Measurements from ENCODE around the gene HHIPL1. TPM values are rescaled to one million over a fixed set of nuclear protein-coding genes. Genes with fewer than 3 reads are reported as not detected.

Gene HHIPL1
- total RNA-seq, 1 donor from 2014 or later, result 1.4 TPM

- no peak for DNase-seq (ENCODE audit: low read depth in 2 of 2)
Measured at GRCh38 chr14:99687284-99688209, 42.6 kb downstream of the HHIPL1 start.

GRCh38 chr14:99688210-99688581 is 43.3 kb downstream of the HHIPL1 start:
- no peak for DNase-seq (ENCODE audit: low read depth in 2 of 2)

- no peak for DNase-seq (ENCODE audit: low read depth in 2 of 2)
Measured at GRCh38 chr14:99688629-99689028, 43.7 kb downstream of the HHIPL1 start.

- DNase-seq (ENCODE audit: low read depth in 2 of 2), result no peak
Measured at GRCh38 chr14:99689266-99690236, 44.6 kb downstream of the HHIPL1 start.

DNA sequence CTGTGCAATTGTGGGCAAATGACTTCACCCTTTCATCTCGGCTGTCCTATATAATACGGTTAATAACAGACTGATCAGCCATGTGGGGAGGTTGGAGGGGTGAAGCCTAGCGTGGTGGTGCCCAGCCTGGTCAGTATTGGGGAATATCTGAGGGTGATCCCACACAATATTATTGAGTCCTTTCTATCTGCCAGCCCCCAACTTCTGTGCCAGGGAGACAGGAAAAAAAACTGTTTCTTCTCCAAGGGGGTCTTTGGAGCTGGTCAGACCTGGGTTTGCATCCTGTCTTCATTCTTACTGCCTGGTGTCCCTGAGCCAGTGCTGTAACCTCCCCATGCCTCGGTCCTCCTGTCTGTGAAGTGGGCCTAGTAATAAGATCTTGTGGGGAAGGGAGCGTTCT is 45.7 kb downstream of the HHIPL1 start:
- DNase-seq (ENCODE audit: low read depth in 2 of 2), result no peak

DNA sequence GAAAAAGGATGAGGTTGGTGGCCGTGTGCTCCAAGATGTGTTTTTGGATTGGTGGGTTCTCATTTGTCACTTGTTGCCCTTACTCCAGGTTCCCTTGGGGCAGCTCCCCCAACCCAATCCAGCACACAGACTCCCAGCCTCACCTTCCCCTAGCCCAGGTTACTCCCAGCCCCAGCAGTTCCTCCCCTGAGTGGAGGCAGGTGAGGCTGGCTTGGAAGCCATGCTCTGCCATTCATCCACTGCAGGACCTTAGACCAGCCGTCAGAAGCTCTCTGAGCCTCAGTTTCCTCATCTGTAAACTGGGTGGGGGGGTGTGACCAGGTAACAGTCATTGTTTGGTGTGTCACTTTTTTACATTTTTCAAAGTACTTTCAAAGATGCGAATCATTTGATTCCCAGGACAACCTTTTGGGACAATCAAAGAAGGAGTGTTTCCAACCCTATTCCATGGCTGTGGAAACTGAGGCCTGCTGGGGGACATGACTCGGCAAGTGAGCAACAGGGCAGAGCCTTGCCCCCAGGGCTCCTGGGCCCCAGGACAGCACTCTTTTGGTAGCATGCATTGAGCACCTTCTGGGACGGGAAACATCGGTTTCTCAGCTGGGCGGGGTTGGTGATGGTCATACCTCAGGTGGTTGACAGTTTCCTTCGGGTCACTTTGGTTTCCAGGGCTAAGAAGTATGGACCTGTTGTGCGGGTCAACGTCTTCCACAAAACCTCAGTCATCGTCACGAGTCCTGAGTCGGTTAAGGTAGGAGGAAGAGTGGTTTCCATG is 46.4 kb downstream of the HHIPL1 start:
- DNase-seq (ENCODE audit: low read depth in 2 of 2), result no peak

DNA sequence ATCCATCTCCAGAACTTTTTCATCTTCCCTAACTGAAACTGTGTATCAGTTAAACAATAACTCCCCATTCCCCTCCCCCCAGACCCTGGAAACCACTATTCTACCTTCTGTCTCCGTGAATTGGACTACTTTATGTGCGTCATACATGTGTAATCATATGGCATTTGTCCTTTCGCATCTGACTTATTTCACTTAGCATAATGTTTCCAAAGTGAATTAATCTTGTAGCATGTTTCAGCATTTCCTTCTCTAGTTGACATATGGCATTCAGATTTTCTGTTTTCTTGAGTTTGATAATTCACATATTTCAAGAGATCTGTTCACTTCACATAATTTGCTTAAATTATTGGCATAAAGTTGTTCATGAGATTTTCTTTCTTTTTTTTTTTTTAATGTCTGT is 49.0 kb downstream of the HHIPL1 start:
- DNase-seq (ENCODE audit: low read depth in 2 of 2), result no peak

DNA sequence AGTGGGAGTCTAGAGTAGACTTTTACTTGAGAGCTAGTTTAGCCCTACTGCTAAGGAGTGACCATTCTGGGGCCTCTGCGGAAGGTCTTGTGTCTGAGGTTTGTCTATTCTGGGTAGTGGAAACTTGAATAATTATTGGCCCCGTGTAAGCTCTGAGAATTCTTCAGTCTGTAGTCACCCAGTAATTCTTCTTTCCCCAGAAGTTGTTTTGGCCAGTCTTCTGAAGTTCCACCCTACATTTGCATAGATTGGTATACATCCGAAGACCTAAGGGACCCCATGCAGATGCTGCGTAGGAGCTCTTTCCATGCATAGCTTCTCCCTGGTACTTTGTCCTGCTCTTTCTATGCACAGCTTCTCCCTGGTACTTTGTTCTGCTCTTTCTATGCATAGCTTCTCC is 52.0 kb downstream of the HHIPL1 start:
- DNase-seq (ENCODE audit: low read depth in 2 of 2), result no peak

DNA sequence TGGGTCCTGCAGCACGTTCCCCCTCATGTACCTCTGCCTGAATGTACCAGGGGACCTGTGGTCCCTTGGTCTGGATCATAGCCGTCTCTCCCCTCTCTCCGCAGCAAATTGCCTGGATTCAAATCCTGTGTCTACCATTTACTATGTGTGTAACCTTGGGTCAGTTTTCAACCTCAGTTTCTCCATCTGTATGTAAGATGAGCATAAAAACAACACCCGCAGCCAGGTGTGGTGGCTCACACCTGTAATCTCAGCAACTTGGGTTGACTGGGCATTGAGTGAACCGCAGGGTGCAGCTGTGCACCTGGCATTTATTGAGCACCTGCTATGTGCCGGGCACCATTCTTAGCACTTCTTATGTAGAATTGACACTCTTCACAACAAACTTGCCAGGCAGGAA is 53.3 kb downstream of the HHIPL1 start:
- no peak for DNase-seq (ENCODE audit: low read depth in 2 of 2)

- DNase-seq (ENCODE audit: low read depth in 2 of 2), result no peak
Measured at GRCh38 chr14:99698642-99699041, 53.7 kb downstream of the HHIPL1 start.

GRCh38 chr14:99699085-99699760 is 54.3 kb downstream of the HHIPL1 start:
- no peak for DNase-seq (ENCODE audit: low read depth in 2 of 2)

DNA sequence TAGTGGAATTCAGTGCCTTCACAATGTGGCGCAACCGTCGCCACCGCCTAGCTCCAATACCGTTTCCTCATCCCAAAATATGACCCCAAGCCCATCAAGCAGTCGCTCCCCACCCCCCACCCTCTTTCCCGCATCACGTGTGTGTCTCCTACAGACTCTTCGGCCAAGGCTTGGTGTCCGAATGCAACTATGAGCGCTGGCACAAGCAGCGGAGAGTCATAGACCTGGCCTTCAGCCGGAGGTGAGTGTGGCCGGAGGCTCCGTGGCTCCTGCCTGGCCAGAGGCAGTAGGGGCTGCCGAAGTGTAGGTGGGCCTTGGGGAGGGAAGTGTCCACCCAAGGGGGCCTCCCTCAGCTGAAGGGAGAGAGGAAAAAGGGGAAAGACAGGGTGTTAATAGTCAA is 54.9 kb downstream of the HHIPL1 start:
- DNase-seq (ENCODE audit: low read depth in 2 of 2), result no peak

DNA sequence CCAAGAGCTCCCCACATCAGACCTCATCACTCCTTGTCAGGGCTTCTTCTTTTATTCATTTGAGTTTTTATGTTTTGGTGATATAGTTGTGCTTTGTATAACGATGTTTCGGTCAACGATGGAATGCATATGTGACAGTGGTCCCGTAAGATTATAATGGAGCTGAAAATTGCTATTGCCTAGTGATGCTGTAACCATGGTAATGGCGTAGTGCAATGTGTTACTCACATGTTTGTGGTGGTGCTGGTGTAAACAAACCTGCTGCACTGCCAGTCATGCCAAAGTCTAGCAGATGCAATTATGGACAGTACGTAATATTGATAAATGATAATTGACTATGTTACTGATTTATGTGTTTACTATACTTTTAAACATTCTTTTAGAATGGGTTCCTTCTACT is 55.5 kb downstream of the HHIPL1 start:
- DNase-seq (ENCODE audit: low read depth in 2 of 2), result no peak

GRCh38 chr14:99701260-99701659 is 56.3 kb downstream of the HHIPL1 start:
- DNase-seq (ENCODE audit: low read depth in 2 of 2), result no peak

DNA sequence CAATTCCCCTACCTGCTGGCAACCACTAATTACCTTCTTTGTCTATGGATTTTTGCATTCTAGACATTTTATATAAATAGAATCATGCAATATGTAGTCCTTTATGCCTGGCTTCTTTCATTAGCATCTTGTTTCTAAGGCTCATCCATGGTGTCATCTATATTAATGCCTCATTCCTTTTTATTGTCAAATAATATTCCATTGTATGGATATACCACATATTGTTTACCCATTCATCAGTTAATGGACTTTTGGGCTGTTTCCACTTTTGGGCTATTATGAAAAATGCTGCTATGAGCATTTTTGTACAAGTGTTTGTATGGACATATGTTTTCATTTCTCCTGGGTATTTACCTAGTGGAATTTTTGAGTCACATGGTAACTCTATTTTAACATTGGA is 57.2 kb downstream of the HHIPL1 start:
- DNase-seq (ENCODE audit: low read depth in 2 of 2), result no peak

DNA sequence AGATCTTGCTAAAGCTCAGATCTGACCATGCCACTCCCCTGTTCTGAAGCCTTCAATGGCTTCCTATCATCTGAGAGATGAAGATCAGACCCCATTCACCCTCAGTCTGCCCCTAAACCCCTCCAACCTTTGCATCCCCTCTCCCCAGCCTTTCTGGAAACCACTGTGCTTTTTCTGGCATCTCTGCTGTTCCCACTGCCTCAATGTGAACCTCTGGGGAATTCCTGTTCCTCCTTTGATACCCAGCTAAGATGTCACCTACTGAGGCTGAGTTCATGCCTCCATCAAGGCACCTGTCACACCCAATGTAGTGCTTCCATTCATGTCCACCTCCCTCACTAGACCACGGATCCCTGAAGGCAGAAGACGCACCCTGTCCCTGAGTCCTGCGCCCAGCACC is 58.5 kb downstream of the HHIPL1 start:
- no peak for DNase-seq (ENCODE audit: low read depth in 2 of 2)

DNA sequence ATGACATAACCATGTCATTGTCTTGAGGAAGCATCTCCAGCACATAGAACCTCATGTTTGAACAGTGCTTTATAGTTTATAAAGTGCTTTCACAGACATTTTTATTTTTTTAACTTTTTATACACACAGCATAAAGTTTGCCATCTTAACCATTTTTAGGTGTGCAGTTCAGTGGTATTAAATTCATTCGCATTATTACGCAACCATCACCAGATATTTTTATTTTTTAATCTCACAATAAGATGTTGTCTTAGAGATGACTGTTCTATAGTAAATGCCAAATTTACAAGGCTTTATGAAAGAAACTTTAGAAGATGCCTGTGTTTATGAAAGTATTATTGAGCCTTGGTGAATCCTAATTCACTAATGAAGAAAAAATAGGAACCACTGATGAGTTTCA is 59.1 kb downstream of the HHIPL1 start:
- DNase-seq (ENCODE audit: low read depth in 2 of 2), result no peak

DNA sequence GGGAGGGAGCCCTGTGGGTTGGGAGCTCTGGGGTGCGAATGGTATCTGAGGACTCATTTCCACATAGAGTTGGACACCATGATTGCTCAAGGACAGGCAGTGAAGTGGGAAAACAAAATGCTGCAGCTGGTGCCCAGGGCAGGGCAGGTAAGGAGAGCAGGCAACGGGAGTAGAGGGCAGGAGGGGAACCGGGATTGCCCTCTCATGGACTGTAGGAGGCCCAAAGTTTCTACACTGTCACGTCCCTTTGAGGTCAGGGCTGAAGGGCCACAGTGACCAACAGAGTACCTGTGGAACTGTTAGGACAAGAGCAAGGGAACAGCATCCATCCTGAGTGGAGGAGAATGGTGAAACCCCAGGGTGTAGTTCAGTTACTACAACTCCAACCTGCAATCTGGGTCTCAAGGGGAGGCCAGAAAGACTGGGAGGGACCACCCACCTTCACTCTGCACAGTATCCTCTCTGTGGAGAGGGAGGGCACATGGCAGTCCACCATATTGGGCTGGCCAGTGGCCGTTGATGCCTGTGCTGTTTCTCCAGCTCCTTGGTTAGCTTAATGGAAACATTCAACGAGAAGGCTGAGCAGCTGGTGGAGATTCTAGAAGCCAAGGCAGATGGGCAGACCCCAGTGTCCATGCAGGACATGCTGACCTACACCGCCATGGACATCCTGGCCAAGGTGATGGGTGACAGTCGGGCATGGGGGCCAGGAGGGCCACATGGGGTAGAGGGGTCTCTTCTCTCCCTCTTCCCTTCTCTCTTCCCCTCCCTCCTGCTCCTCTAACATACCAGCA is 61.4 kb downstream of the HHIPL1 start:
- DNase-seq (ENCODE audit: low read depth in 2 of 2), result no peak

GRCh38 chr14:99707420-99707819 is 62.5 kb downstream of the HHIPL1 start:
- no peak for DNase-seq (ENCODE audit: low read depth in 2 of 2)

DNA sequence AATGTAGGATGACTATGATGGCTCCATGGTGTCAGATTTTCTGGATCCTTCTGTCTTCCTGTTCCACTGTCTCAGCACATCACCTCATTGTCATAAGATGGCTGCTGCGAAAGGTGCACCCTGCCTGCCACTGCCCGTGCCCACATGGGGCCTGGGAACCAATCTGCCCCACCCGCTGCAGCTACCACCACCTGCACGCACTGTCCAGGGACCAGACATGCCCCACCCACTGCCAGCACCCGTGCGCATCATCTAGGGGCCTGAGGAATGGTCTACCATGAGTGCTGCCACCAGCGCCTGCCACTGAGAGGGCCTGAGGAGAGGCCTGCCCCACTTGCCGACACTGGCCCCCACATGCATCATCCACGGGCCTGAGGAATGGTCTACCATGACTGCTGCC is 63.0 kb downstream of the HHIPL1 start:
- DNase-seq (ENCODE audit: low read depth in 2 of 2), result no peak
